ENCODE results near the gene CATSPER1. TPM values are rescaled to one million over a fixed set of nuclear protein-coding genes. Genes with fewer than 3 reads are reported as not detected.
A peak's percentile ranks its signal among the peaks of the same experiment; 100 is the strongest.
"Not testable (repeated sequence)": the region's sequence is repeated elsewhere in the genome, so short reads cannot be mapped to it uniquely, and the experiment has no call there.

CATSPER1 gene
- total and polyA plus RNA-seq, 8 donors: 0.24 to 2.6 (median 1.2) TPM; not detected in 5

GRCh38 chr11:66011785-66012303 is 14.4 kb downstream of the CATSPER1 start, which contains the start of gene CST6:
Gene CST6 (plus strand): TSS chr11:66012008. CDS start chr11:66012045, 37 bp downstream.
- intact Hi-C loops (cut with DNase I): no loop called here
- Histone ChIP-seq H3K27ac (peak within 1 kb of the TSS; percentile 63 to 70), H3K36me3 (no peaks in the 10 kb centered on the region), H3K9me3 (no peaks in the 10 kb centered on the region), H3K4me3 (peak within 1 kb of the TSS; percentile 2 to 19), H3K4me1 (peaks cover 0 to 18% of the 10 kb centered on the region in 2 donors), H3K27me3 (peaks cover 10 to 40% of the 10 kb centered on the region in 2 donors)
- ATAC-seq (peak; percentile 18), DNase-seq (peak in 1 of 4 donors; percentile 82)
- TF ChIP-seq, protein P1, sequence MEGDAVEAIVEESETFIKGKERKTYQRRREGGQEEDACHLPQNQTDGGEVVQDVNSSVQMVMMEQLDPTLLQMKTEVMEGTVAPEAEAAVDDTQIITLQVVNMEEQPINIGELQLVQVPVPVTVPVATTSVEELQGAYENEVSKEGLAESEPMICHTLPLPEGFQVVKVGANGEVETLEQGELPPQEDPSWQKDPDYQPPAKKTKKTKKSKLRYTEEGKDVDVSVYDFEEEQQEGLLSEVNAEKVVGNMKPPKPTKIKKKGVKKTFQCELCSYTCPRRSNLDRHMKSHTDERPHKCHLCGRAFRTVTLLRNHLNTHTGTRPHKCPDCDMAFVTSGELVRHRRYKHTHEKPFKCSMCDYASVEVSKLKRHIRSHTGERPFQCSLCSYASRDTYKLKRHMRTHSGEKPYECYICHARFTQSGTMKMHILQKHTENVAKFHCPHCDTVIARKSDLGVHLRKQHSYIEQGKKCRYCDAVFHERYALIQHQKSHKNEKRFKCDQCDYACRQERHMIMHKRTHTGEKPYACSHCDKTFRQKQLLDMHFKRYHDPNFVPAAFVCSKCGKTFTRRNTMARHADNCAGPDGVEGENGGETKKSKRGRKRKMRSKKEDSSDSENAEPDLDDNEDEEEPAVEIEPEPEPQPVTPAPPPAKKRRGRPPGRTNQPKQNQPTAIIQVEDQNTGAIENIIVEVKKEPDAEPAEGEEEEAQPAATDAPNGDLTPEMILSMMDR (IDR thresholded peaks at IDR 0.05): no peak

DNA sequence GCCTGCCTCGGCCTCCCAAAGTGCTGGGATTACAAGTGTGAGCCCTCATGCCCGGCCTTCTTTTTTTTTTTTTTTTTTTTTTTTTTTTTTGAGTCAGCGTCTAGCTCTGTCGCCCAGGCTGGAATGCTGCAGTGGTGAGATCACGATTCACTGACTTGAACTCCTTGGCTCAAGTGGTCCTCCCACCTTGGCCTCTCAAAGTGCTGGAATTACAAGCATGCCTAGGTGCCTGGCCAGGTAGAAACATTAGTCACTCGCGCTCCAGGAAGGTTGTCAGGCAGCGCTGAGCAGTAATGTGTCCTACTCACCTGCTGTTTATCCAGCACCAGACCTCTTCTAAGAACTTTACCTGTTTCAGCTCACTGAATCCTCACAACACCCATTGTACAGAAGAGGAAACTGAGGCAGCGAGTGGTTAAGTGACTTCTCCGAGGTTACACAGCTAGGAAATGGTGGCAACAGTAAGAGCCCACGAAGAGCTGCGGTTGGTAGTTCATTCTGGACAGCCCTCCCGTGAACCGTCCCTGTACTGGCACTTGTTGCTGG is 15.0 kb downstream of the CATSPER1 start:
- peaks cover 0 to 18% of the 10 kb centered on the region in 2 donors for H3K4me1 ChIP-seq
- peak overlapping the region in 1 of 2 donors; percentile 19 for H3K4me3 ChIP-seq
- H3K36me3 ChIP-seq: no peaks in the 10 kb centered on the region
- no peaks in the 10 kb centered on the region for H3K9me3 ChIP-seq
- ATAC-seq: peak; percentile 95
- intact Hi-C loops (cut with DNase I): no loop called here
- peak overlapping the region; percentile 63 to 70 for H3K27ac ChIP-seq
- DNase-seq: peak; percentile 22 to 85 (median 59)
- TF ChIP-seq, protein P1 (IDR thresholded peaks at IDR 0.05): no peak
- H3K27me3 ChIP-seq: peaks cover 10 to 40% of the 10 kb centered on the region in 2 donors

GRCh38 chr11:66010036-66010435 is 16.2 kb downstream of the CATSPER1 start:
- H3K4me1 ChIP-seq: peaks cover 0 to 18% of the 10 kb centered on the region in 2 donors
- H3K27me3 ChIP-seq: peaks cover 10 to 40% of the 10 kb centered on the region in 2 donors
- H3K9me3 ChIP-seq; H3K36me3 ChIP-seq; ATAC-seq; intact Hi-C loops (cut with DNase I); DNase-seq; H3K4me3 ChIP-seq; H3K27ac ChIP-seq: not testable (repeated sequence)

- Histone ChIP-seq H3K27ac (no peak overlapping the region), H3K4me1 (peaks cover 0 to 19% of the 10 kb centered on the region in 2 donors), H3K36me3 (peaks cover 0 to 22% of the 10 kb centered on the region in 2 donors), H3K9me3 (no peaks in the 10 kb centered on the region), H3K27me3 (peaks cover 10 to 36% of the 10 kb centered on the region in 2 donors), H3K4me3 (no peak overlapping the region)
- intact Hi-C loops (cut with DNase I): no loop called here
- no peak for DNase-seq
- TF ChIP-seq, protein P1 (IDR thresholded peaks at IDR 0.05): no peak
- ATAC-seq: no peak
Observed at GRCh38 chr11:66008468-66009101, 17.7 kb downstream of the CATSPER1 start.

GRCh38 chr11:66008095-66008467 is 18.2 kb downstream of the CATSPER1 start:
- intact Hi-C loops (cut with DNase I): no loop called here
- Histone ChIP-seq H3K36me3 (peaks cover 0 to 25% of the 10 kb centered on the region in 2 donors), H3K4me1 (peaks cover 0 to 22% of the 10 kb centered on the region in 2 donors), H3K27ac (no peak overlapping the region), H3K4me3 (no peak overlapping the region), H3K9me3 (no peaks in the 10 kb centered on the region), H3K27me3 (peaks cover 10 to 31% of the 10 kb centered on the region in 2 donors)
- ATAC-seq (no peak), DNase-seq (no peak)
- TF ChIP-seq, protein P1 (IDR thresholded peaks at IDR 0.05): no peak
